Left kidney (tissue), 8 donors: ENCODE measurements around the gene SEMA4B. TPM values are rescaled to one million over a fixed set of nuclear protein-coding genes. Genes with fewer than 3 reads are reported as not detected.
"Not testable (repeated sequence)": the region's sequence is repeated elsewhere in the genome, so short reads cannot be mapped to it uniquely, and the experiment has no call there.

Experiments
- DNase-seq: peaks from one replicate; pipeline ENCODE4 v3.0.0-alpha.2; 2013
- long read RNA-seq, 8 donors: transcript quantifications; one replicate each; lab custom pipeline, GENCODE V29; 2026
- polyA plus RNA-seq: library from polyadenylated mRNA; unstranded; fragments of 120-200 nt; gene quantifications from one replicate; pipeline ENCODE4 v1.2.1, GENCODE V29; 2013; ENCODE audit not compliant: insufficient read length

Gene SEMA4B
- 43.0 TPM for polyA plus RNA-seq
- long read RNA-seq, donor 1, partial matches to known transcripts = 0 of 4 reads
- long read RNA-seq, donor 1, other reads (novel, unspliced or antisense) = 0 of 4 reads
- long read RNA-seq, donor 2, partial matches to known transcripts = 0 of 5 reads
- long read RNA-seq, donor 2, other reads (novel, unspliced or antisense) = 0 of 5 reads
- long read RNA-seq, donor 3, partial matches to known transcripts = 26 of 75 reads
- long read RNA-seq, donor 3, other reads (novel, unspliced or antisense) = 46 of 75 reads
- long read RNA-seq, donor 4, partial matches to known transcripts = 0 of 1 reads
- long read RNA-seq, donor 4, other reads (novel, unspliced or antisense) = 0 of 1 reads
- long read RNA-seq, donor 5, partial matches to known transcripts = 0 of 6 reads
- long read RNA-seq, donor 5, other reads (novel, unspliced or antisense) = 0 of 6 reads
- long read RNA-seq, donor 6, partial matches to known transcripts = 0 of 5 reads
- long read RNA-seq, donor 6, other reads (novel, unspliced or antisense) = 0 of 5 reads
- long read RNA-seq, donor 7, partial matches to known transcripts = 6 of 10 reads
- long read RNA-seq, donor 7, other reads (novel, unspliced or antisense) = 0 of 10 reads
- long read RNA-seq, donor 8, partial matches to known transcripts = 18 of 54 reads
- long read RNA-seq, donor 8, other reads (novel, unspliced or antisense) = 36 of 54 reads

GRCh38 chr15:90201130-90201943 is at the start of gene SEMA4B:
Gene SEMA4B, plus strand, starts transcription at chr15:90201330. Its CDS starts 249 bp downstream, at chr15:90201579.
- DNase-seq = no peak

GRCh38 chr15:90151989-90152645 is 49.0 kb upstream of the SEMA4B start:
- no peak for DNase-seq

GRCh38 chr15:90153658-90154057 is 47.5 kb upstream of the SEMA4B start:
- DNase-seq = no peak

- no peak for DNase-seq
Measured at GRCh38 chr15:90154246-90154645, 46.9 kb upstream of the SEMA4B start.

- no peak for DNase-seq
Measured at GRCh38 chr15:90154861-90155626, 46.1 kb upstream of the SEMA4B start.

GRCh38 chr15:90159213-90159612 is 41.9 kb upstream of the SEMA4B start:
- no peak for DNase-seq

GRCh38 chr15:90160781-90161727 is 40.1 kb upstream of the SEMA4B start:
- peak; percentile 82 for DNase-seq

GRCh38 chr15:90161950-90162361 is 39.2 kb upstream of the SEMA4B start:
- DNase-seq = no peak

- DNase-seq = no peak
Measured at GRCh38 chr15:90162956-90163355, 38.2 kb upstream of the SEMA4B start.

GRCh38 chr15:90164239-90164638 is 36.9 kb upstream of the SEMA4B start:
- DNase-seq = not testable (repeated sequence)

- no peak for DNase-seq
Measured at GRCh38 chr15:90165157-90165556, 36.0 kb upstream of the SEMA4B start.

GRCh38 chr15:90165659-90166489 is 35.3 kb upstream of the SEMA4B start:
- peak; percentile 82 for DNase-seq

- DNase-seq = no peak
Measured at GRCh38 chr15:90167121-90167520, 34.0 kb upstream of the SEMA4B start.

GRCh38 chr15:90171623-90172022 is 29.5 kb upstream of the SEMA4B start:
- no peak for DNase-seq

- DNase-seq = no peak
Measured at GRCh38 chr15:90173372-90173771, 27.8 kb upstream of the SEMA4B start.

GRCh38 chr15:90174140-90174875 is 26.8 kb upstream of the SEMA4B start:
- DNase-seq = no peak

GRCh38 chr15:90177012-90177411 is 24.1 kb upstream of the SEMA4B start:
- DNase-seq = no peak
